Measurements from ENCODE around the gene GALNTL6. TPM values are rescaled to one million over a fixed set of nuclear protein-coding genes. Genes with fewer than 3 reads are reported as not detected.

GALNTL6 gene
- total and polyA plus RNA-seq, 2 donors (not counting 3 experiments of a cell fraction or from before 2014, with no cell fraction given): not detected

DNA sequence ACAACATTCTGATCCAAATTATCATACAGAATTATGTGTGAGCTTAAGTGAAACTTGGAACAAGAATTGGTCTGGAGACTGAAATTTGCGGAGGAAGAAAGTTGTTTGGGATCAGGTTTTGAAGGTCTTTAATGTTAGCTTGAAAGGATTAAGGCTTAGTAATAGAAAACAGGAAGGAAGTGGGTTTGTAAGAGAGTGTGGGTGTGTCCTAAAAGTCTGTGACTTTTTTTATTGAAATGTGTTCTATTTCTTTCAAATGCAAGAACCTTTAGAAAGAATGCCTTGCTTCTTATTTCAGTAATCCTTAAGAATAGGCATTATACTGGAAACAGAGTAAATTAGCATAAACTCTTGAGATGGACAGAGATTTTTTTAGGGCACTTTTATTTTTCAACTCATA, 198.0 kb downstream of the GALNTL6 start:
- intact Hi-C loops (cut with micrococcal nuclease): no loop called here
- no peak overlapping the region for H3K27ac ChIP-seq (ENCODE audit: insufficient read depth, low read depth, low read length)
- dilution Hi-C loops (cut with MboI; ENCODE audit: extremely low pct_ligation_motif_present, low sequenced_read_pairs): no loop called here
- FAIRE-seq: no peak
- no peaks in the 10 kb centered on the region for H3K27me3 ChIP-seq (ENCODE audit: control insufficient read depth in 2 of 2, insufficient read depth in 2 of 2, low read length in 2 of 2)
- CTCF ChIA-PET: no interaction called here
- BruUV-seq (replicated peaks): no TSS peak
- H3K9me3 ChIP-seq (replicated peaks; ENCODE audit: control insufficient read depth, insufficient read depth, low read length): no peaks in the 10 kb centered on the region
- no peak overlapping the region for H3K4me2 ChIP-seq (ENCODE audit: insufficient read depth, low read length)
- H2AFZ ChIP-seq (ENCODE audit: low read depth, low read length): no peak overlapping the region
- H3K79me2 ChIP-seq (ENCODE audit: control insufficient read depth, insufficient read depth, low read length): no peaks in the 10 kb centered on the region
- H4K20me1 ChIP-seq (replicated peaks; ENCODE audit: control insufficient read depth, extremely low read depth, insufficient read depth, low read length): no peaks in the 10 kb centered on the region
- no peak for DNase-seq (ENCODE audit: low read depth, low spot score)
- TF ChIP-seq MAX (IDR thresholded peaks at IDR 0.05; ENCODE audit: insufficient read depth, insufficient read length) (no peak), EZH2 (IDR thresholded peaks at IDR 0.05; ENCODE audit: borderline replicate concordance, low read depth, low read length, severe bottlenecking) (no peak), FOS (IDR thresholded peaks at IDR 0.05; ENCODE audit: borderline replicate concordance, insufficient read depth, low read length) (no peak), MYC (IDR thresholded peaks at IDR 0.05; ENCODE audit: low read depth, low read length) (no peak), POLR2A (IDR thresholded peaks at IDR 0.05; ENCODE audit: low read depth, low read length) (no peak), POLR2AphosphoS5 (IDR thresholded peaks at IDR 0.05; ENCODE audit: insufficient read depth, low read depth, low read length) (no peak), GATA2 (IDR thresholded peaks at IDR 0.05; ENCODE audit: insufficient read depth, insufficient read length, low read depth, low read length) (no peak), JUN (IDR thresholded peaks at IDR 0.05; ENCODE audit: borderline replicate concordance, insufficient read depth, insufficient read length, low read depth) (no peak)
- TF ChIP-seq, protein P1, sequence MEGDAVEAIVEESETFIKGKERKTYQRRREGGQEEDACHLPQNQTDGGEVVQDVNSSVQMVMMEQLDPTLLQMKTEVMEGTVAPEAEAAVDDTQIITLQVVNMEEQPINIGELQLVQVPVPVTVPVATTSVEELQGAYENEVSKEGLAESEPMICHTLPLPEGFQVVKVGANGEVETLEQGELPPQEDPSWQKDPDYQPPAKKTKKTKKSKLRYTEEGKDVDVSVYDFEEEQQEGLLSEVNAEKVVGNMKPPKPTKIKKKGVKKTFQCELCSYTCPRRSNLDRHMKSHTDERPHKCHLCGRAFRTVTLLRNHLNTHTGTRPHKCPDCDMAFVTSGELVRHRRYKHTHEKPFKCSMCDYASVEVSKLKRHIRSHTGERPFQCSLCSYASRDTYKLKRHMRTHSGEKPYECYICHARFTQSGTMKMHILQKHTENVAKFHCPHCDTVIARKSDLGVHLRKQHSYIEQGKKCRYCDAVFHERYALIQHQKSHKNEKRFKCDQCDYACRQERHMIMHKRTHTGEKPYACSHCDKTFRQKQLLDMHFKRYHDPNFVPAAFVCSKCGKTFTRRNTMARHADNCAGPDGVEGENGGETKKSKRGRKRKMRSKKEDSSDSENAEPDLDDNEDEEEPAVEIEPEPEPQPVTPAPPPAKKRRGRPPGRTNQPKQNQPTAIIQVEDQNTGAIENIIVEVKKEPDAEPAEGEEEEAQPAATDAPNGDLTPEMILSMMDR (IDR thresholded peaks at IDR 0.05; ENCODE audit: extremely low read depth in 1 of 2, insufficient read depth in 1 of 2, low read depth in 1 of 2, low read length in 2 of 2): no peak
- H3K36me3 ChIP-seq (ENCODE audit: control insufficient read depth in 2 of 2, extremely low read depth in 1 of 2, insufficient read depth in 2 of 2, low read length in 2 of 2): no peaks in the 10 kb centered on the region
- H3K4me3 ChIP-seq (replicated peaks in 1 of 3; ENCODE audit: insufficient read depth in 1 of 3, low read depth in 1 of 3, low read length in 3 of 3): no peak overlapping the region
- no peaks in the 10 kb centered on the region for H3K4me1 ChIP-seq (ENCODE audit: control insufficient read depth, extremely low read depth, insufficient read depth, low read length)
- H3K9me1 ChIP-seq (replicated peaks; ENCODE audit: control insufficient read depth, extremely low read depth, insufficient read depth, low read length): no peaks in the 10 kb centered on the region
- H3K9ac ChIP-seq (replicated peaks; ENCODE audit: extremely low read depth, insufficient read depth, low read length): no peak overlapping the region
- POLR2A ChIA-PET: no interaction called here

Measured in endothelial cell of umbilical vein (primary cell).